HG02943 (cell line): Measurements from ENCODE around the gene PCDH1.

ENCODE experiments used
- ATAC-seq: cut with Tn5 transposase; IDR thresholded peaks from one replicate; pipeline ENCODE4 v1.9.1; 2021; ENCODE audit warnings: mild to moderate bottlenecking, low read depth, moderate library complexity; ENCODE audit not compliant: unreplicated experiment

Gene PCDH1

DNA sequence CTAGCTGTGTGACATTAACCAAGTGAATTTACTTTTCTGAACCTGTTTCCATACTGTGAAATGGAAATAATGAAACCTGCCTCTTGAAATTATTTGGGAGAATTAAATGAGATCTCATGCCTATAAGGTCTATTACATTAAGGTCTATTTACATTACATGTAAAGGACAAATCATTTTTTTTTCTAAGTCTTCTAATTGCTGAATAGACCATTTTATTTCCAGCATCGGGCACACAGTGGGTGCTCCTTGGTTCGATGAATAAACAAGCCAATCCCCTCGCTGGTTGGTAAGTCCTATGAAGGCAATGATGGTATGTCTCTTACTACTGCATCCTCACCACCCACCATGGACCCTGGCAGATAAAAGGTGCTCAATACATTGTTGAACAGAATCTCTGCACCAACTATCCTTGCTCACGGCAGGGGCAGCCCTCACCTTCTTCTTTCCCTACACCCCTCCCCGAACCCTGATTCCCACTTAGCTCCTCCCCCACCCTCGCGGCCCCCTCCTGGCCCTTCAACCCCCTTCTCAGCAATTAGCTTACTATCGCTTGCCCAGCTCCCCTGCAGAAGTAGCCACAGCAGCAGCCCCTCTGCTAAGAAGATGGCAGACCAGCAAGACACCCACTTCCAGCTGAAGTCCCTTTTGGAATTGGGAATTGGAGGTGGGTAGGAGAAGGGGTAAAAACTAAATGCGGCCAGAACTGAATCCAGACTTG, 3.0 kb downstream of the PCDH1 start:
- ATAC-seq, result no peak

DNA sequence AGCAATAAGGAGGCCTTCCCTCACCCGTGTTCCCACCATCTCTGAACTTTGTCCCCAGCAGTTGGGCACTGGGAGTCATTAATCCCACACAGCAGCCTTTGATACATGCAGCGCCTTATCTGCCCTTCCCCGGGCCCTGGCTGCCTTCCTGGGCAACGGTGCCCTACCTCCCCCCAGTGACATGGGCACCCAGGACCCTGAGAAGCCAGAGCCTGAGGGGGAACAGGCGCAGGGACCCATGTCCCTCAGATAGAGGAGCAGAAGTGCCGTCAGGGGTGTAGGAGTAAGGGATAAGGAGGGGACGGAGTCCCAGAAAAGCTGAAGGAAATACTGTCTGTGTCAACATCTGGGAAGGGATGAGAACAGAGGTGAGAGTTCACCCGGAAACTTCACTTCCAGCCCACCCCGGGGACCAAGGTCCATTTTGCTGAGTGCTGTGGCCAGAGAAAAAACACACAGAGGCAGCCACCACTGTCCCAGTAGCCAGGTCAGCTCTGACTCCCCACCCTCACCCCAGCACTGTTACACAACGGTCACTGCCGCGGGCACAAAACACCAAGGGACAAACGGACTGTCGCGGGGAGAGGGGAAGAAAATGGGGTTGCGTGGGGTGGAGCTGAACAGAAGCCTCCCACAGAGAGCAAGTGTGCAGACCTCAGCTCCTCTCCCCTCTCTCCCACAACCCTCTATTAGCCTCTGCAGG, 3.8 kb downstream of the PCDH1 start:
- ATAC-seq, result no peak

DNA sequence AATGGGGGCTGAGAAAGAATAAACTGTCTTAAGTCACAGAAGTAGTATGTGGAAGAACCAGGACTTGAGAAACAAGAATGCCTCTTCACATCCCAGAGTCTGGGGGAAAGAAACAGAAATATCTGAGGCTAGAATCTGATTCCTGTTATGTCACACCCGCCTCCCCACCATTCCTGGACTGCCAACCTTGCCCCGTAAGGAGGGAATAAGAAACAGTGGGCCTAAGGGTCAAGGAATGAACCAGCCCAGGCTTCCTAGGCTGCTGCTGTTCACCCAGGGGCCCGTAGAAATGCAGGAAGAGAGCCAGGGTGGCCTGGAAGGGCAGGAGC, 4.3 kb downstream of the PCDH1 start:
- no peak for ATAC-seq

DNA sequence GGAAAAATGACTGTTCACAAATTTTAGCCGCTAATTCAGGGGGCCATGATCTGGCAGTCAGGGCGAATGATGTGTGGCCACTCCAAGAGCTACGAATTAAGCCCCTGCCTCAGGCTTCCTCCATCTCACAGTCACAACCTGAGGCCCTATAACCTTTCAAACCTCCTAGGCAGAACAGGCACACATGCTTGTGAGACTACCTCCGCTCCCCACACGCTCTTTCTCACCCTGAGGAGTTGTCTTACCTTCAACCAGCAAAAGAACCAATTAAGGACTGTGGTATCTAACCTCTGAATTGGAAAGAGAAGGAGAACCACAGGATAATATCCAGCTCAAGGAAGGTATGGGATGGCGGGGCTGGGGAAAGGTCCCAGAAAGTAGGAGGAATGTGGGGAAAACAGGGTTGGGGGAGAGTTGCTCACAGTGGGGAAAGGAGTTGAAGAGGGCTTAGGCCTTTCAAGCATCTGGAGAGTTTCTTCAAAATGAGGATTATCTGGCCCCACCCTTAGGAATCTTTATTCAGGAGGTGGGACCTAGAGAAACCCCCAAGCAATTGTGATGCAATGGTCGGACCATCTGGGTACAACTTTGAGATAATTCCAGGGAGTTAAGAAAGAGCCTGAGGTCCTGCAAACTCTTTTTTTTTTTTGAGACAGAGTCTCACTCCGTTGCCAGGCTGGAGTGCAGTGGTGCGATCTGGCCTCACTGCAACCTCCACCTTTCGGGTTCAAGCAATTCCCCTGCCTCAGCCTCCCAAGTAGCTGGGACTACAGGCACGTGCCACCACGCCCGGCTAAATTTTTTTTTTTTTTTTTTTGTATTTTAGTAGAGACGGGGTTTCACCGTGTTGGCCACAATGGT, 5.5 kb downstream of the PCDH1 start:
- no peak for ATAC-seq

DNA sequence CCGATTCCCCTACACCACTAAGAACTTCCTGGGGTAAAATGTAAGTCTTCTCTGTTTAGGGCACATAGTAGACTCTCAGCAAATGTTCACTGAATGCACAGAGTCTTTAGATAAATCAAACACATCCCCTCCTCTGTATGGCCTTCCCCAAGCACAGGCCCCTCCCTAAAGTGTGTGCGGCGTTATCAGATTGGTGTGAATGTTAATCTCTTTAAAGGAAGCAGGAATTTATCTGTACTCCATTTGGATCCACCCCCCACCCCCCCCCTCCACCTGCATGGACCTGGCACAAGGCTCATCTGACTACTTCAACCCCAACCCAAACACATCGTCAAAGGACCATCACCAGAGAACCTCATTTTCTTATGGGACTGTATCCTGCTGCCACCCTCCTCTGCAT, 6.3 kb downstream of the PCDH1 start:
- no peak for ATAC-seq

DNA sequence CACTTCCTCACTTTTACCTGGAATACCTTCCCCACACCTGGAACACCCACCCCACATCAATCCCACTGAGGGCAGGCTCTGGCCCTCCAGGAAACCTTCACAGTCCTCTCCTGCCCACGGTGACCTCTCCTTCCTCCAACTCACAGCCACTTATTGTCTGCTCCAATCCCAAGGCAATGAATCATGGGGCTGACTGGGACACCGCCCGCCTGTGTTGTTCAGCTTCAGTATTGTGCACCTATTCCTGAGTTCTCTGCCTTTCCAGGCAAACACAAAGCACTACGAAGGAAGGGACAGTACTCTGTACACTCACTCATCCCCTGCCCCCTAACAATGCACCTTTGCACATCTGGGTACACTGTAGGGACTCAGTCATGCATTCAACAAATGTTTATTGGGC, 7.3 kb downstream of the PCDH1 start:
- no peak for ATAC-seq

DNA sequence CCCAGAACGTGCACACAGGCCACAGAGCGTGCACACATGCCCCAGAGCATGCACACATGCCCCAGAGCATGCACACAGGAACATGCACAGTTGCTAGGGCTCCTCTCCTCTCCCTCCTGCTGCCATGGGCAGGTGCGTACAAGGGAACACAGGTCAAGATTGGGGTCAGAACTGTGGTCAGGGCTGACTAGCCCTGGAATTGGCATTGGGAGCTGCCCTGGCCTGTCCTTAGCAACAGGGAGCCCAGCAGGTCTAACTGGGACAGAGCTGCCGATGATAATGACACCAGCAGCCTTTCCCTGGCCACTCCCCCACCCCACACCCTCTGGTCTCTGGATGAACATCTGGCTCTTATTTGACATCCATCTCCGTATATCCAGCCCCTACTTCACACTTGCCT, 8.0 kb downstream of the PCDH1 start:
- ATAC-seq, result no peak

DNA sequence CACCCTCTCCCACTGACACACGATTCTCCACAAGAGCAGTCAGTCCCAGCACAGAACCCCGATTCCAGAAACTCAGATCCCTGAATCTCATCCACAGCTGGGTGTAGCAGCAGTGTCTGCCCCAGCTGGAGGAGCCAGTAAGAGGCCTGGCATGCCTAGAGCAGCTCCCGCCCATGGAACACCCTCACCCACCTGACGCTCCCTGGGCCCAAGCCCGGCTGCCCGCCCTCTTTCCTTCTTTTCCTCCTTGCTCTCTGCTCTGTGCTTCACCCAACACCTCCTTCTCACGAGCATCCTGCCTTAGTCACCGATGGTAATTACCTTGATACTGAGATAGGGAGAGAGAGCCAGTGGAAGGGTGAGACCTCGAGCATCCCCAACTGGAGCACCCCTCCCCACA, 8.7 kb downstream of the PCDH1 start:
- no peak for ATAC-seq

DNA sequence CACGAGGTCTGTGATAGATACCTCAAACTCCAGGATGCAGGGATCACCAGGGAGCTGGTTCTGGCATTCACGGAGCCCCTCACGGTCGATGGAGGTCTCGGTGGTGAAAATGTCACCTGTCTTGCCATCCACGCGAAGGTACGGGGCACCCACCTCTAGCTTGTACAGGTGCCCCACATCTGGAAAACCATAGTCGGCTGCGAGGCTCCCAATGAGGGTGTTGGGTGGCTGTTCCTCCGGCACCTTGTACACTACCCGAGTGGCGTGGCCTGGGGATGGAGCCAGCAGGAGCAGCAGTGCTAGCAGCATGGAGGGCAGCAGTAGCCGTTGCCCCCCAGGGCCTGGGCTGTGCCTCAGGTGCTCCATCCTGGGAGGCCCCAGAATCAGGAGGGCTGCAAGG, 9.2 kb downstream of the PCDH1 start:
- ATAC-seq, result no peak

DNA sequence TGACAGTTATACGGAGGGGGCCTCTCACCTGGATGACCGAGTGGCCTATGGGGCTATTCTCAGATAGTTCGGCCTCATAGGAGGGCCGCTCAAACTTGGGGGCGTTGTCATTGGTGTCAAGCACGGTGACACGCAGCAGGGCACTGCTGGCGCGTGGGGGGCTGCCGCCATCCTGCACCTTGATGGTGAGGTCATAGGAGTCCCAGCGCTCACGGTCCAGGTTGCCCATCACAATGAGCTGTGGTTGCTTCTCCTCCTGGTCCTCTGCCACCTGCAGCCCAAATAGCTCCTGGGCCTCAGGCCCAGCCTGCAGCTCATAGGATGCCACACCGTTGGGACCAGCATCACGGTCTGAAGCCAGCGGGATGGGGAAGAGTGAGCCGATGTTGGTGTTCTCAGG, 9.7 kb downstream of the PCDH1 start:
- ATAC-seq, result no peak

DNA sequence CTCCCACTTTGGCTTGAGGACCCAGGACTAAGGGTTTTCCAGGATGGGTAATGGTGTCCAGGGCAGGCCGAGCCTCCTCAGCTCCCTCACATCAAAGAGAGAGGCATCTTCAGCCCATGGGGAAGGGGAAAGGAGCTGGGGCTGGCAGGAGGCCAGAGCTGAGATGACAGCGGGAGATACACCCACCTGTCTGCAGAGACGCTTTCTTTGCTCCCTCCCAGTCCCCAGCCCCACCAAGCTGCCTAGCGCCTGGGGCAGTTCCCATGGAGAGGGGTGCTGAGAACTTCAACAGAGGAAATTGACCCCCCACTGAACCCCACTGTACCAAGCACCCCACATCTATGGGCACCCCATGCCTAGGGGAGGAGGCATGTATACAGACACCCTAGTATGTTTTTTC, 10.6 kb downstream of the PCDH1 start:
- ATAC-seq, result no peak

DNA sequence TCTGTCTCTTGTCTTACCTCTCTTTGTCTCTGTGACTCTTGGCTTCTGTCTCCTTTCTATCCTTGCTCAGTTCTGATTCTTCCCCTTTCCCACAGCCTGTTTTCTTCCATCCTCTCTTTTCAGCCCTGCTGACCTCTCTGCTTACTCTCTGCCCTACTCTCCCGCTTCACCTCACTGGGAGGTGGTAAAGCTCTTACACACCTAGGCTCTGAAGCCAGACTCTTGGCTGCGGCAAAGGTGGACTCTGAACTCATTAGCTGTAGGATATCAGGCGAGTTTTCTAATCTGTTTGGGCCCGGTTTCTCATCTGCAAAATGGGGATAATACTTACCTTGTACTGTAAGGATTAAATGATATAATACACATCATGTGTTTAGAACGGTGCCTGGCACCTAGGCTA, 11.1 kb downstream of the PCDH1 start:
- ATAC-seq, result no peak

DNA sequence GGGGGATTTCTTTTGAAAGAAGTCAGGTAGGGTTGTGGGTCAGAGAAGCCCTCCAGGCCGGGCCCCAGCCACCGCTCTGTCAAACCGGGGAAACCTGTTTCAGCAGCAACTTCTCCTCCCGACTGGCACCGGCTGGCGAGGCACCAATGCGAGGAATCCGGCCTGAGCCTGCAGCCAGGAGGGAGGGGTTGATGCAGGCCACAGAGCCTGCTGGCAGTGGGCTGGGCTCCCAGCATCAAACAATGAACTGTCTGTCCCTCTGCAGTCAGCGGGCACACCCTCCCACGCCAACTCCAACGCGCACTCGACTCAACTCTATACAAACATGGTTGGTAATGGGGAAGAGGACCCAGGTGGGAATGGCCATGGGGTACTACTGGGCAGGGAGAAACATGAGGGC, 12.1 kb downstream of the PCDH1 start:
- no peak for ATAC-seq

DNA sequence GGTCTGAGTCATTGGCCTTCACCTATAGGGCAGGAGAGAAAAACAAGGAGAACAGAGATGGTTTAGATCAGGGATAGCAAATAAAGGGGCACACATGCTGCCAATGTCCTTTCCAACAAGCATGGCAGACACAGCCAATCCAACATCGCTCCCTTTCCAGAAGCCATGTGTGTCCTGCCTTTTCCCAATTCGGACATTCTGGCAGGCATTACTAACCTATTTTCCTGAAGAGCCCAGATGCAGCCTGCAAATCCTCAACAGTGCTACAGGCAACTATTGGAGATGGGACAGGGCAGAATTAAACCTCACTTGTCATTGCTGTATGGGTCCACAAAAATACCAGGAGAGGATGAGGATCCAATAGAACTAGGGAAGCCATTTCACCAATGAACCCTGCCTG, 12.8 kb downstream of the PCDH1 start:
- ATAC-seq, result no peak

DNA sequence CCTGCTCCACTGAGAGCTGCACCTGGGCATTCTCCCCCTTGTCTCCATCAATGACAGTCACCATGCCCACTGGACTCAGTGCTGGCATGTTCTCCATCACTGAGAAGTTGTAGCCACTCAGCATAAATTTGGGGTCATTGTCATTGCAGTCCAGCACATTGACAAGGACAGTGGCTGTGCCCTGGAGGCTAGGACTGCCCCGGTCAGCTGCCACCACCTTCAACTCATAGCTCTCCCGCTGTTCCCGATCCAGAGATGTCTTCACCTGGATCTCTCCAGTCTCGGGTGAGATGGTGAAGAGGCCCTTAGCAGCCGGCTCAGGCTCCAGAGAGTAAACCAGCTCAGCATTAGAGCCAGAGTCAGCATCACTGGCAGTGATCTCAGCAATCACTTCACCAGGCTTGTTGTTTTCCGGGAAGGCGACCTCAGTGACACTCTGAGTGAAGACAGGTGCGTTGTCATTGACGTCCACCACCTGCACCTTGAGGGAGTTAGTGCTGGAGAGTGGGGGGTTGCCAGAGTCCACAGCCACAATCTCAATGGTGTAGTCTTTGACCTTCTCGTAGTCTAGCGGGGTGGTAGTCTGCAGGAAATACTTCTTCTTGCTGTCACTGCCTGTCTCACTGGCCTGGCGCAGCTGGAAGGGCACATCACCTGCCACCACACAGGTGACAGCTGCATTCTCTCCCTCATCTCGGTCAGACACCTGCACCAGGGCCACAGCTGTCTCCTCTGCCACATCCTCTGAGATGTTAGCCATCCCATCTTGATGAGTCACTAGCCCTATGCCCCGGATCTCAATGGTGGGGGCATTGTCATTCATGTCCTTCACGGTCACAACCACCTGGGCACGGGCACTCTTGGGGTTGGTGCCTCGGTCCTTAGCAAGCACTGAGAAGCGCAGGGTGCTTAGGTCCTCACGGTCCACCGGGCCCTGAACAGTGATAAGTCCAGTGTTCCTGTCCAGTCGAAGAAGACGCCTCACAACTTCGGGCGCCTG, 13.5 kb downstream of the PCDH1 start:
- no peak for ATAC-seq

DNA sequence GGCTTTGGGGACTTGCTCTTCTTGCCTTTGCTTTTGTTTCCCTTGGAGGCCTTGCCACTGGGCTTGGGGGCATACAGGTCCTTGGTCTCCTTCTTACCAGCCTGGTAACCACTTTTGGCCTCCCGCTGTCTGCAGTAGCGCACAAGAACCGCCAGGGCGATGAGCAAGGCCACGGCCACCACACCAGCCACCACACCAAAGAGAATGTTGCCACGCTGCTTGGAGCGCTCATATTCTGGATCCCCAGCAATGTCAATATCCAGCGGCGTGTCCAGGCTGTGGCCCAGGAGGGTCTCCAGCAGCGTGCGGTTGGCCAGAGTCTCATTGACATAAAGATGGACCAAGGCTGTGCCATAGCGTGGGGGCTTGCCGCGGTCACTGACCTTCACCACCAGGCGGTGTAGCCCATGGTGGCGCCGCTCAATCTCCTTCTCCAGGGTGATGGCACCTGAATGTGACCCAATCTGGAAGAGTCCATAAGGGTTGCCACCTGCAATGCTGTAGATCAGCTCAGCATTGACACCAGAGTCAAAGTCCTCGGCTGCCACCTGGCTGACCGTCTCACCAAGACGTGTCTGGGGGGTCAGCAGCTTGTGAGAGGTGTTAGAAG, 14.5 kb downstream of the PCDH1 start:
- ATAC-seq, result no peak

DNA sequence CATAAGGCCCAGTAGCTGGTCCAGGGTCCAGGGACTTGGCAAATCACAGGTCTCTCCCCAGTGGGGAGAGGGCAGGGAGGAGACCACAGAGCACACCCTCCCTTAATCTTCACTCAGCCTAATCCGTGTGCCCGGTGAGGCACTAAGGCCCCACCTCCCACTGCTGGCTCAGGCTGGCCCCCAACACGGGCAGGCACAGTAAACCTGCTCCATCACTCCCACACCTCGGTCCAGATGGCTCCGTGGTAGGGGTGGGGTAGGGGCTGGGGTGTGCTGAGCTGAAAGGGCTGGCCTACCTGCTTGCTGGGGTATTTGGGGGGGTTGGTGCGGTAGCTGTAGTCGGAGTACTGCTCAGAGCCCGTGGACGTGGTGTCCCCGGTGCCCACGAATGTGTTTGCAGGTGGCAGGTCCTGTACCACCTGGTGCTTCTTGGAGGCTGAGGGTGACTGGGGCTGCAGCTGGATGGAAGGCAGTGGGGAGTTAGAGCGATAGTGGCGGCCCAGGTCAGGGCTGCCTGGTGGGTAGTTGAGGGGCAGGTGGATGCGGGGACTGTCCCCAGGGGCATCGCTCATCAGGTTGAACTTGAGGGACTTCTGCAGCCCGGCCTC, 15.2 kb downstream of the PCDH1 start:
- no peak for ATAC-seq

DNA sequence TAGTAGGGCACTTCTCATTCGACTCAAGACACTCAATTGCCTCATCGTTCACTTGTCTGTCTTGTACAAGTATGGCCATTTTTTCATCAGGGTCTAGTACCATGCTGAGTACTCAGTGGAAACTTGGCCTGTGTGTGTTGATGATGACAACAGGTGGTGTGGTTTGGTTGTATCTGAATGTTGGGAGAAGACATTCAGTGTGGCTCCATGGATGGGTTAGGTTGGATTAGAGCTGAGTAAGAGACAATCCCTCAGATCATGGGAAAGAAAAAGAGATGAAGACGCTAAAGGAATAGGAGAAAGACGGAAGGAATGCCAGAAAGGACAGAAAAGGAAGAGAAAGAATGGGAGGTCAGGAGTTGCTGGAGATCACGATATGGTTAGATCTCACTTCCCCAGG, 17.0 kb downstream of the PCDH1 start:
- no peak for ATAC-seq

DNA sequence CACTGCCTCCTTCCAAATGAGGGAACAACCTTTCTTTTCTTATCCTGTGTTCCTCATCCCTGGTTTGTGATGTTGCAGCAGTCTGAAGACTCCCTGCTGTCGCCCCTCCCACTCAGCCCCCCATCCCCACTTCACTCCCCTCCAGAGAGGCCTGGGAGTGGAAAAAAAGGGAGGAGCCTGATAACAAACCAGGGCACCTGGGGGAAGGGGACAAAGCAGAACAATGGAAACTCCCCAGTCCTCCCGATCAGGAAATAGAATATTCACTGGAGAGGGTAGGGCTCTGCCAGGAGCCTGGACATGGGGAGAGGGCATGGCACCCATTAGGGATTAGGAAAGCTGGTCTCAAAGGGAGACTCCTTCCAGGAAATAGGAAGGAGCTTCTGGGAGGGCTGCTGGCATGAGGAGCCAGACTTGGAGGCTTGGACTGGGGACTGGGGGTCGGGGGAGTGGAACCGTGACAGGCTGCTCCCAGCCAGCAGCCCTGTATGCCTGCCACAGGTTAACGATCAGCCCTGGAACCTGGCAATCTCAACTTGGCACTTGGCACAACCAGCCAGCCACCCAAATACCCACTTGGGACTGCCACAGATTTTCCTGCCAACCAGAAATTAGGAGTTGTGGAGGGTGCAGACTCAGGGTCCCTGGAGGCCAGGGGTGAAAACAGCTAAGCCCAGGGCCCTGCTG, 20.0 kb downstream of the PCDH1 start:
- ATAC-seq, result no peak
